H1 (cell line): ENCODE data around the gene ADPRH. TPM values are rescaled to one million over a fixed set of nuclear protein-coding genes. Genes with fewer than 3 reads are reported as not detected.

Experiments used
- CTCF ChIA-PET: fragments of 300-600 bp; sonication (Branson Sonifier 250); formaldehyde crosslinking; loops from one replicate; lab custom pipeline; 2021; ENCODE audit not compliant: partially characterized antibody; lab: Charles Lee
- POLR2A ChIA-PET: fragments of 300-600 bp; sonication (Branson Sonifier 250); formaldehyde crosslinking; loops from one replicate; lab custom pipeline; 2021; ENCODE audit warnings: inconsistent platforms; ENCODE audit not compliant: partially characterized antibody; lab: Charles Lee
- DNase-seq, 2 experiments: peaks; one replicate each; pipeline versions ENCODE4 v3.0.0 to v3.0.0-alpha.2; 2010 to 2022; ENCODE audit warnings: low spot score in 2 of 2, low read depth in 1 of 2, mixed read lengths in 1 of 2
- FAIRE-seq: peaks from 2 replicates; lab custom pipeline; 2011; peaks lifted over from hg19 to GRCh38; lab: Jason Lieb, UNC
- H2AFZ ChIP-seq: 2 replicates; pipeline ENCODE4 v1.8.1; 2012; ENCODE audit warnings: low read length, inconsistent platforms
- H2AK5ac ChIP-seq: 2 replicates; pipeline ENCODE4 v1.6.1; 2013; ENCODE audit warnings: low read depth, low read length
- H2BK120ac ChIP-seq: replicated peaks from 2 replicates; pipeline ENCODE3; 2013; ENCODE audit warnings: low read depth, low read length, inconsistent platforms
- H2BK12ac ChIP-seq: 2 replicates; pipeline ENCODE4 v1.6.1; 2013; ENCODE audit warnings: low read depth, low read length
- H2BK15ac ChIP-seq: 2 replicates; pipeline ENCODE4 v1.6.1; 2013; ENCODE audit warnings: low read length
- H2BK20ac ChIP-seq: 2 replicates; pipeline ENCODE4 v1.6.1; 2013; ENCODE audit warnings: low read length
- H2BK5ac ChIP-seq: 2 replicates; pipeline ENCODE4 v1.6.1; 2013; ENCODE audit warnings: low read depth, low read length
- H3K14ac ChIP-seq: 2 replicates; pipeline ENCODE4 v1.6.1; 2013; ENCODE audit warnings: inconsistent platforms; ENCODE audit not compliant: insufficient read length
- H3K18ac ChIP-seq: 2 replicates; pipeline ENCODE4 v1.6.1; 2013; ENCODE audit warnings: low read length; ENCODE audit errors: extremely low read depth
- H3K23ac ChIP-seq: 2 replicates; pipeline ENCODE4 v1.6.1; 2013; ENCODE audit warnings: inconsistent platforms; ENCODE audit not compliant: insufficient read length
- H3K23me2 ChIP-seq: 2 replicates; pipeline ENCODE4 v1.6.1; 2013; ENCODE audit warnings: low read depth, low read length
- H3K27ac ChIP-seq: 2 replicates; pipeline ENCODE4 v1.6.1; 2011; ENCODE audit warnings: low read depth, low read length, inconsistent platforms
- H3K27me3 ChIP-seq, 4 experiments: replicated peaks in 1 of 4; 1 replicate in 1 of 4; 2 replicates in 3 of 4; pipeline versions ENCODE4 v1.6.1 to v1.8.1; 2011 to 2013; ENCODE audit warnings: low read length in 3 of 4, mild to moderate bottlenecking in 3 of 4, inconsistent platforms in 2 of 4, mixed read lengths in 2 of 4, moderate library complexity in 1 of 4; ENCODE audit not compliant: control insufficient read depth in 3 of 4, insufficient read depth in 3 of 4; ENCODE audit errors: extremely low read depth in 1 of 4
- H3K36me3 ChIP-seq, 4 experiments: 2 replicates each; pipeline versions ENCODE4 v1.6.1 to v1.8.1; 2011 to 2013; ENCODE audit warnings: mild to moderate bottlenecking in 4 of 4, low read length in 3 of 4, moderate library complexity in 2 of 4, control low read depth in 1 of 4, inconsistent platforms in 1 of 4; ENCODE audit not compliant: insufficient read depth in 4 of 4, control insufficient read depth in 2 of 4
- H3K4ac ChIP-seq: replicated peaks from 2 replicates; pipeline ENCODE3; 2013; ENCODE audit warnings: low read length, low read depth, mixed read lengths, inconsistent platforms; ENCODE audit not compliant: insufficient read length
- H3K4me1 ChIP-seq, 4 experiments: replicated peaks in 1 of 4; 1 replicate in 1 of 4; 2 replicates in 3 of 4; pipeline versions ENCODE4 v1.6.1 to v1.8.1; 2011 to 2013; ENCODE audit warnings: low read length in 3 of 4, inconsistent platforms in 2 of 4, mixed read lengths in 1 of 4; ENCODE audit not compliant: insufficient read depth in 4 of 4, control insufficient read depth in 3 of 4
- H3K4me2 ChIP-seq, 2 experiments: 2 replicates each; pipeline versions ENCODE4 v1.6.1 to v1.8.1; 2011 to 2013; ENCODE audit warnings: low read depth in 2 of 2, low read length in 2 of 2, control low read depth in 1 of 2, inconsistent platforms in 1 of 2, mild to moderate bottlenecking in 1 of 2; ENCODE audit not compliant: insufficient read depth in 1 of 2
- H3K4me3 ChIP-seq, 4 experiments: fragments of 200-600, 300-600 bp in 1 of 4; sonication (generic), shearing (Covaris generic), sonication (Bioruptor Twin) in 1 of 4; 2 replicates each; pipeline versions ENCODE4 v1.5.1 to v1.8.1; 2011 to 2016; ENCODE audit warnings: low read length in 4 of 4, low read depth in 3 of 4, control low read depth in 2 of 4, inconsistent platforms in 2 of 4, mild to moderate bottlenecking in 2 of 4, mixed read lengths in 1 of 4, moderate library complexity in 1 of 4; ENCODE audit not compliant: insufficient read depth in 2 of 4; ENCODE audit errors: extremely low read depth in 1 of 4
- H3K56ac ChIP-seq: replicated peaks from 2 replicates; pipeline ENCODE3; 2013; ENCODE audit warnings: low read depth, mild to moderate bottlenecking, mixed read lengths, low read length, inconsistent platforms; ENCODE audit not compliant: insufficient read length
- H3K79me1 ChIP-seq: 2 replicates; pipeline ENCODE4 v1.6.1; 2013; ENCODE audit warnings: low read depth, low read length, control low read depth
- H3K79me2 ChIP-seq, 2 experiments: 2 replicates each; pipeline versions ENCODE4 v1.6.1 to v1.8.1; 2012 to 2013; ENCODE audit warnings: low read length in 2 of 2, mild to moderate bottlenecking in 2 of 2, inconsistent platforms in 1 of 2; ENCODE audit not compliant: insufficient read depth in 2 of 2, control insufficient read depth in 1 of 2
- H3K9ac ChIP-seq, 4 experiments: replicated peaks in 1 of 4; 1 replicate in 1 of 4; 2 replicates in 3 of 4; pipeline versions ENCODE4 v1.6.1 to v1.8.1; 2011 to 2013; ENCODE audit warnings: low read depth in 3 of 4, low read length in 3 of 4, control low read depth in 2 of 4, mild to moderate bottlenecking in 2 of 4, moderate library complexity in 2 of 4, inconsistent platforms in 1 of 4; ENCODE audit errors: extremely low read depth in 1 of 4
- H3K9me3 ChIP-seq, 2 experiments: 2 replicates each; pipeline versions ENCODE4 v1.6.1 to v1.8.1; 2012 to 2013; ENCODE audit warnings: mild to moderate bottlenecking in 2 of 2, moderate library complexity in 2 of 2, control low read depth in 1 of 2, inconsistent platforms in 1 of 2, low read depth in 1 of 2, low read length in 1 of 2, mixed read lengths in 1 of 2; ENCODE audit not compliant: insufficient read depth in 2 of 2
- H4K20me1 ChIP-seq, 2 experiments: replicated peaks in 1 of 2; 2 replicates each; pipeline versions ENCODE3 to v1.8.1; 2011 to 2013; ENCODE audit warnings: inconsistent platforms in 2 of 2, low read length in 2 of 2, mild to moderate bottlenecking in 1 of 2; ENCODE audit not compliant: insufficient read depth in 2 of 2, control insufficient read depth in 1 of 2
- H4K5ac ChIP-seq: 2 replicates; pipeline ENCODE4 v1.6.1; 2013; ENCODE audit warnings: low read length, low read depth, mixed read lengths, inconsistent platforms; ENCODE audit not compliant: insufficient read length
- H4K8ac ChIP-seq: 2 replicates; pipeline ENCODE4 v1.8.0; 2013; ENCODE audit warnings: mild to moderate bottlenecking, moderate library complexity, low read length, inconsistent platforms; ENCODE audit not compliant: insufficient read depth; ENCODE audit errors: extremely low read depth
- H4K91ac ChIP-seq: replicated peaks from 2 replicates; pipeline ENCODE3; 2013; ENCODE audit warnings: low read length, mixed read lengths, inconsistent platforms; ENCODE audit not compliant: insufficient read length
- CBX5 ChIP-seq: fragments of 300-800, 300-1000 bp; sonication (generic); IDR thresholded peaks from 2 replicates; pipeline ENCODE4 v1.7.1; 2016; ENCODE audit warnings: antibody characterized with exemption, low read length, low read depth
- CHD2 ChIP-seq: IDR thresholded peaks from 2 replicates; pipeline ENCODE4 v1.6.1; 2012; ENCODE audit warnings: low read length, improper control_type of control experiment
- CTBP2 ChIP-seq: IDR thresholded peaks from 2 replicates; pipeline ENCODE4 v1.7.0; 2011; ENCODE audit warnings: borderline replicate concordance, mild to moderate bottlenecking, moderate library complexity, mixed read lengths, low read length; ENCODE audit not compliant: insufficient read depth, insufficient read length
- GTF2F1 ChIP-seq: IDR thresholded peaks from 2 replicates; pipeline ENCODE4 v1.6.1; 2012; ENCODE audit warnings: low read depth, low read length, improper control_type of control experiment, borderline replicate concordance
- JUND ChIP-seq: IDR thresholded peaks from 2 replicates; pipeline ENCODE4 v1.6.1; 2011; ENCODE audit warnings: mild to moderate bottlenecking, improper control_type of control experiment, low read length
- KDM4A ChIP-seq: IDR thresholded peaks from one replicate; pipeline ENCODE4 v1.7.1; 2012; ENCODE audit warnings: low read depth, mild to moderate bottlenecking, moderate library complexity, low read length, inconsistent platforms; ENCODE audit not compliant: severe bottlenecking
- PHF8 ChIP-seq: fragments of 200-600 bp; sonication (generic); conservative IDR thresholded peaks from 2 replicates; pipeline ENCODE4 v1.7.1; 2012; ENCODE audit warnings: low read depth, mild to moderate bottlenecking, inconsistent platforms, low read length, moderate library complexity
- POLR2A ChIP-seq, 2 experiments: IDR thresholded peaks; 1 replicate in 1 of 2; 2 replicates in 1 of 2; pipeline ENCODE4 v1.6.1; 2011; ENCODE audit warnings: low read depth in 2 of 2, low read length in 2 of 2, mild to moderate bottlenecking in 2 of 2; ENCODE audit errors: control extremely low read depth in 1 of 2
- POLR2AphosphoS5 ChIP-seq: IDR thresholded peaks from 2 replicates; pipeline ENCODE4 v1.6.1; 2011; ENCODE audit warnings: low read depth, low read length
- POU5F1 ChIP-seq: IDR thresholded peaks from 2 replicates; pipeline ENCODE4 v1.6.1; 2011; ENCODE audit warnings: low read depth, mild to moderate bottlenecking, low read length, moderate library complexity
- SIRT6 ChIP-seq: IDR thresholded peaks from one replicate; pipeline ENCODE4 v1.7.1; 2012; ENCODE audit warnings: low read length, inconsistent platforms
- TBP ChIP-seq: IDR thresholded peaks from 2 replicates; pipeline ENCODE4 v1.6.1; 2011; ENCODE audit warnings: low read depth, low read length, improper control_type of control experiment
- TEAD4 ChIP-seq: IDR thresholded peaks from 2 replicates; pipeline ENCODE4 v1.6.1; 2012; ENCODE audit warnings: low read depth, low read length, inconsistent platforms, mixed read lengths
- WGBS, 2 experiments: shearing (Covaris generic) in 1 of 2; methylation state at CpG; one replicate each; pipeline versions ENCODE4 v1.1.6 to v1.1.7; 2013 to 2015; ENCODE audit warnings: low lambda C conversion rate in 2 of 2, mixed read lengths in 2 of 2, inconsistent platforms in 1 of 2, low coverage in 1 of 2, missing lambda C conversion rate in 1 of 2; ENCODE audit not compliant: insufficient replicate concordance in 2 of 2, insufficient coverage in 1 of 2, insufficient read length in 1 of 2; ENCODE audit errors: extremely low coverage in 1 of 2, missing lambda C conversion rate in 1 of 2; 5-methylcytosine and 5-hydroxymethylcytosine counted together
- polyA plus RNA-seq, 7 experiments: library from polyadenylated mRNA; depleted of rRNA in 3 of 7; stranded (reverse) in 5 of 7; unstranded in 2 of 7; fragments of >200 nt in 5 of 7; fragments of 200-250 nt in 2 of 7; gene quantifications; 1 replicate in 5 of 7; 2 replicates in 1 of 7; 4 replicates in 1 of 7; pipeline versions ENCODE4 v1.2.1 to v1.2.3, GENCODE V29; 2011 to 2013; ENCODE audit warnings: missing spikeins in 2 of 7, mixed read lengths in 2 of 7
- total RNA-seq: library from RNA; stranded (reverse); fragmentation: NEBNext Ultra II Directional; extraction: Animal tissue kit (Norgen Biotek cat#: 25700); gene quantifications from 2 replicates; pipeline ENCODE4 v1.2.1, GENCODE V29; 2021
- TF ChIP-seq, protein P1 (sequence below): IDR thresholded peaks from 2 replicates; pipeline ENCODE4 v1.6.1; 2012; ENCODE audit warnings: low read length, inconsistent platforms

The ADPRH gene
- total and polyA plus RNA-seq, 2 of the 8 experiments (the other 6 are each of a cell fraction or from before 2014, with no cell fraction given), result 2.6 to 4.2 TPM

DNA sequence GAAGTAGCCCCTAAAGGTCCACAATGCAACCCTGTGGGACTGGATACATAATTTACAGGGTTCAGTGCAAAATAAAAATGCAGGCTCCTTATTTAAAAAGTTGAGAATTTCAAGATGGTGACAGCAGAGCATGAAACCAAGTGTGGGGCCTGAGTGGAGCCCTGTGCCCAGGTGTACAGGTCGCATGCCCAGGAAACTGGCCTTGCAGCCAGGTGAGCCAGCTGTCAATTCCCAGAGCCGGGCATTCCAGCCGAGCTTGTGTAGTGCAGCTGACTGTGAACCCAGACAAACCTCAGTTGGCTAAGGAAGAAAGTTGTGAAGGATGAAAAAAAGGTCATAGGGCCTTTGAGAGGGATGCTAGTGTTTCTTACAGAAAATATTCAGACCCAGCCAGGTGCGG lies 53.5 kb downstream of the ADPRH start:
- Histone ChIP-seq H2AFZ (no peak overlapping the region), H3K27me3 (no peaks in the 10 kb centered on the region), H2AK5ac (no peak overlapping the region), H3K27ac (no peak overlapping the region), H3K36me3 (no peaks in the 10 kb centered on the region), H4K8ac (no peak overlapping the region), H3K56ac (no peak overlapping the region), H3K9me3 (no peaks in the 10 kb centered on the region), H3K4me3 (no peak overlapping the region), H2BK5ac (no peak overlapping the region), H3K14ac (no peak overlapping the region), H4K91ac (no peak overlapping the region), H3K23me2 (no peaks in the 10 kb centered on the region), H3K4ac (no peak overlapping the region), H3K79me2 (no peaks in the 10 kb centered on the region), H4K5ac (no peak overlapping the region), H2BK120ac (no peak overlapping the region), H3K9ac (no peak overlapping the region), H4K20me1 (no peaks in the 10 kb centered on the region), H3K23ac (no peak overlapping the region), H2BK20ac (no peak overlapping the region), H2BK12ac (no peak overlapping the region), H3K4me2 (no peak overlapping the region), H3K18ac (no peak overlapping the region), H3K4me1 (peaks cover 0 to 2% (median 0%) of the 10 kb centered on the region in 4 experiments; a peak in 1 of 7 replicates), H2BK15ac (no peak overlapping the region), H3K79me1 (no peaks in the 10 kb centered on the region)
- ChIA-PET CTCF (interaction anchor here (0.7 to 1.2 kb wide), 2 partner anchors 11 to 131 kb away, joined by 3 read pairs; no protein-coding TSS in a partner anchor), POLR2A (interaction anchor here (0.7 kb wide), 1 partner anchor 10 kb away, joined by 3 read pairs; no protein-coding TSS in a partner anchor)
- FAIRE-seq, result no peak
- no peak for DNase-seq
- WGBS, 2 experiments, result 93% methylated on average over 4 of the region's 4 CpGs; no CpG with 5 or more reads in 1 of the 2 experiments
- TF ChIP-seq CBX5, result no peak
- TF ChIP-seq JUND, result no peak
- TF ChIP-seq TBP, result no peak
- no peak for TF ChIP-seq SIRT6
- no peak for TF ChIP-seq CTBP2
- TF ChIP-seq POLR2A (IDR thresholded peaks at IDR 0.05; ENCODE audit: control extremely low read depth in 1 of 2, low read depth in 2 of 2, low read length in 2 of 2), result no peak
- TF ChIP-seq TEAD4, result no peak
- TF ChIP-seq KDM4A, result no peak
- no peak for TF ChIP-seq POU5F1
- TF ChIP-seq GTF2F1, result no peak
- no peak for TF ChIP-seq PHF8
- TF ChIP-seq, protein P1, sequence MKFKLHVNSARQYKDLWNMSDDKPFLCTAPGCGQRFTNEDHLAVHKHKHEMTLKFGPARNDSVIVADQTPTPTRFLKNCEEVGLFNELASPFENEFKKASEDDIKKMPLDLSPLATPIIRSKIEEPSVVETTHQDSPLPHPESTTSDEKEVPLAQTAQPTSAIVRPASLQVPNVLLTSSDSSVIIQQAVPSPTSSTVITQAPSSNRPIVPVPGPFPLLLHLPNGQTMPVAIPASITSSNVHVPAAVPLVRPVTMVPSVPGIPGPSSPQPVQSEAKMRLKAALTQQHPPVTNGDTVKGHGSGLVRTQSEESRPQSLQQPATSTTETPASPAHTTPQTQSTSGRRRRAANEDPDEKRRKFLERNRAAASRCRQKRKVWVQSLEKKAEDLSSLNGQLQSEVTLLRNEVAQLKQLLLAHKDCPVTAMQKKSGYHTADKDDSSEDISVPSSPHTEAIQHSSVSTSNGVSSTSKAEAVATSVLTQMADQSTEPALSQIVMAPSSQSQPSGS, result no peak
- no peak for TF ChIP-seq CHD2
- no peak for TF ChIP-seq POLR2AphosphoS5
